ENCODE data around the gene KLK8.
"Not testable (repeated sequence)": the region's sequence is repeated elsewhere in the genome, so short reads cannot be mapped to it uniquely, and the experiment has no call there.

KLK8 gene

DNA sequence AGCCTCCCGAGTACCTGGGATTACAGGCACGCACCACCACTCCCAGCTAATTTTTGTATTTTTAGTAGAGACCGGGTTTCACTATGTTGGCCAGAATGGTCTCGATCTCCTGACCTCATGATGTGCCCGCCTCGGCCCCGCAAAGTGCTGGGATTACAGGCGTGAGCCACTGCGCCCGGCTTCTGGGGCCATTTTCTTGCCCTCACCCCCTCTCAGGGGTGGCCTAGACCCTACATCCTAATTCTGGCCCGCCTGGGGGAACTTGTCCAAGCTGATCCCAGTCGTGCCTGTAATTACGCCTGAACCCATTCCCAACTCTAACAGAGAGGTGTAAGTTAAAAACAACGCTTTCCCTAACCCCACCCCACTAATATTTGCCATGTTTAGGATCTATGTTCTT lies 17.0 kb downstream of the KLK8 start:
- DNase-seq; H3K9me3 Mint-ChIP-seq; H3K36me3 Mint-ChIP-seq; H3K4me1 Mint-ChIP-seq; H3K27ac Mint-ChIP-seq; H3K4me3 Mint-ChIP-seq; ATAC-seq (replicated peaks): not testable (repeated sequence)
- peaks cover 44 to 53% of the 10 kb centered on the region in 2 donors for H3K27me3 Mint-ChIP-seq

DNA sequence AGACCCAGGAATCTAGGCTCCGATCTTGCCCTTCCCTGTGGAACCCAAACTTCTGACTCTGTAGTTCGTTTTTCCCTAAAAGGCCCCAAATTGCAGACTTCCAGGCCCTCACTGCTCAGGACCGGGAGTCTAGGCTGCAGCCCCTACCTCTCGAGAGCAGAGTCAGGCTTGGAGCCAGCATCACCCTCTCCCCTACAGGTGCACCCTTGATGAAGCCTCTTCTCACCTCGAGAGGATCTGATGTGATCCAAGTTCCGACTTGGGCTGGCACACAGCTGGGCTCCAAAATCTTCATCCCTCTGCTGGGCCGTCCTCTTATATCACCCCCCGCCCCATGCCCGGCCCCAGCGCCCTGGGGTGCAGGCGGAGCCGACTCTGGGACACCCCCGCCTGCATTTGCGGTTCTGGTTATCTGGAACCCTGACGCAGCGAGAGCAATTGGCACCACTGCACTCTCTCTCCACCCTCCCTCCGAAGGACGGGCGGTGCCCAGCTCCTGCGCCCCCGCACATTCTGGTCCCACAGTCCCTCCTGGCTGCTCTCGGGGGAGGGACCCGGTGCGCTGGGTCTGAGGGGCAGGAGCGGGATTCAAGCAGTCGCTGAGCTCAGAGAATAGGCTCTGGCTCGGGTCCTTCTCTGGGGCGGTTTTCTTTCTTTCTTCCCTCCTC lies 17.6 kb downstream of the KLK8 start, which contains the start of gene KLK7:
Gene KLK7, minus strand, starts transcription at position 293 of the 668 bp plus-strand sequence. CDS start 1,518 bp downstream, outside the sequence.
- H3K4me1 Mint-ChIP-seq: no peaks in the 10 kb centered on the region
- peaks cover 0 to 3% of the 10 kb centered on the region in 2 donors for H3K9me3 Mint-ChIP-seq
- H3K27ac Mint-ChIP-seq: no peak within 1 kb of the TSS
- ATAC-seq (replicated peaks) (peak; percentile 16 to 20), DNase-seq (no peak)
- no peak within 1 kb of the TSS for H3K4me3 Mint-ChIP-seq
- peaks cover 47 to 57% of the 10 kb centered on the region in 2 donors for H3K27me3 Mint-ChIP-seq
- no peaks in the 10 kb centered on the region for H3K36me3 Mint-ChIP-seq

DNA sequence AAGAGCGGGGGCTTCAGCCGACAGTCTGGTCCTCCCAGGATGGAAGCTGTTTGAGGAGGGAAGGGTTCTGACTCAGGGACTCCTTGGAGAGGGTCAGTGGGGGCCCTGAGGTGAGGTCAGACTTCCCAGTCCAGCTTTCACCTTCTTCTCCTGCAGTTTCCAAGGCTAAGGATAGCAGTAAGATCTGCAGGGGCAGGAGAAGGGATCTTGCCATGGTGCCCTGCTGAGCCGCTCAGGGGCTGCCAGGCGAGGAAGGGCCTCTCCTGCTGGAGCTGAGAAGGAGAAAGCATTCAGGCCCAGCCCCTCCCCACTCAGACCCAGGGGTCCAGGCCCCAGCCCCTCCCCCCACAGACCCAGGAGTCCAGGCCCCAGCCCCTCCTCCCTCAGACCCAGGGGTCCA lies 19.2 kb downstream of the KLK8 start:
- H3K27me3 Mint-ChIP-seq: peaks cover 59 to 60% of the 10 kb centered on the region in 2 donors

DNA sequence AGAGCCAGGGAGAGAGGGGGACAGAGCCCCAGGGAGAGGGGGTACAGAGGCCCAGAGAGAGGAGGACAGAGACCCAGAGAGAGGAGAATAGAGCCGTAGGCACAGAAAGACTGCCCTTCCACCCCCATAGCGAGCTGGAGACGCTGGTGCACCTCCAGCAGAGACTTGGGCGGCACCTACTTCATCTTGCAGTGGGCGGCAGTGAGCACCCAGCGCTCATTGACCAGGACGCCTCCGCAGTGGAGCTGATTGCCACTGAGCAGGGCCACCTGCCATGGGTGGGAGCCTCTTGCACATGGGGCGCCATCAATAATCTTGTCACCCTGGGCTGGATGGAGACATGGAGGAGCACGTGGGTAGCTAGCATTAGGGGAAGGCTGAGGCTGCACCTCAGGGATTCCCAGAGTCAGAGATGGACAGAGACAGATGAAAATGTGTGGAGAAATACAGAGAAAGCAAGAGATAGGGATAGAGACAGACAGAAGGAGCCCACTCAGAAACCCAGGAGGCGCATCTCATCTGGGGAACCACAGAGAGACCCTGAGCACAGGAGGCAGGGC lies 19.7 kb downstream of the KLK8 start:
- Mint-ChIP-seq H3K36me3 (no peaks in the 10 kb centered on the region), H3K27me3 (peaks cover 61 to 62% of the 10 kb centered on the region in 2 donors)

More for the DNA sequence above, 19.2 kb downstream of the KLK8 start:
- DNase-seq: no peak
- Mint-ChIP-seq H3K36me3 (no peaks in the 10 kb centered on the region), H3K4me3 (no peak overlapping the region), H3K4me1 (no peaks in the 10 kb centered on the region), H3K9me3 (peaks cover 0 to 3% of the 10 kb centered on the region in 2 donors), H3K27ac (no peak overlapping the region)
- ATAC-seq (replicated peaks): no peak

DNA sequence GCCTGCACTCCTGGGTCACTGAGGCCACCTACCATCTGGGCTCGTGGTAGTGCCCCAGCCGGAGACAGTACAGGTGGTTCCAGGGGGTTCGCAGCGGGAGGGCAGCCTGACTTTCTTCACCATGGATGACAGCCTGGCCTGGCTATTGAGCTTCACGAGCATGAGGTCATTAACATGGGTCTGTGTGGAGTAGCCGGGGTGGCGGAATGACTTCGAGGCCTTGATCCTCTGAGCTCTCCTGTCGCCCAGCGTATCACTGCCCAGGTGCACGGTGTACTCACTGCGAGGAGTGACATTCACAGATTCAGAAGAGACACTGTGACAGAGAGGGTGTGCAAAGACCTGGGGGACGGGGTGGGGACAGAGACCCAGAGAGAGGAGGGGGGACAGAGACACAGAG lies 21.2 kb downstream of the KLK8 start:
- Mint-ChIP-seq H3K4me1 (no peaks in the 10 kb centered on the region), H3K4me3 (no peak overlapping the region), H3K27ac (no peak overlapping the region), H3K9me3 (peaks cover 0 to 3% of the 10 kb centered on the region in 2 donors), H3K36me3 (no peaks in the 10 kb centered on the region), H3K27me3 (peaks cover 66 to 67% of the 10 kb centered on the region in 2 donors)
- DNase-seq (no peak), ATAC-seq (replicated peaks) (no peak)

More for the DNA sequence above, 19.7 kb downstream of the KLK8 start:
- H3K4me1 Mint-ChIP-seq: no peaks in the 10 kb centered on the region
- ATAC-seq (replicated peaks): no peak
- H3K4me3 Mint-ChIP-seq: no peak overlapping the region
- no peak for DNase-seq
- no peak overlapping the region for H3K27ac Mint-ChIP-seq
- peaks cover 0 to 3% of the 10 kb centered on the region in 2 donors for H3K9me3 Mint-ChIP-seq

DNA sequence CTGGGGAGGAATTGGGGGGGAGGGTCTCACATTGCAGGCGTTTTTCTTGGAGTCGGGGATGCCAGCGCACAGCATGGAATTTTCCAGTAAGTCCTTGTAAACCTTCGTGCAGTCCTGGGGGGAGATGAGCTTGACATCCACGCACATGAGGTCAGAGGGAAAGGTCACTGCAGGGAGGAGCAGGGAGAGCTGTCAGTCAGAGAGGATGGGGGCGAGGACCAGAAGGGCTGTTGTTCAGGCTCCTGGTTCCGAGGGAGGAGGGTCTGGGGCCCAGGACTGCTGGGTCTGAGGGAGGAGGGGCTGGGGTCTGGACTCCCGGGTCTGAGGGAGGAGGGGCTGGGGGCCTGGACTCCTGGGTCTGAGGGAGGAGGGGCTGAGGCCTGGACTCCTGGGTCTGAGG lies 21.6 kb downstream of the KLK8 start:
- H3K27me3 Mint-ChIP-seq: peaks cover 62 to 66% of the 10 kb centered on the region in 2 donors
- ATAC-seq (replicated peaks) (no peak), DNase-seq (no peak)
- no peaks in the 10 kb centered on the region for H3K36me3 Mint-ChIP-seq
- H3K9me3 Mint-ChIP-seq: no peaks in the 10 kb centered on the region
- no peak overlapping the region for H3K27ac Mint-ChIP-seq
- H3K4me3 Mint-ChIP-seq: no peak overlapping the region
- no peaks in the 10 kb centered on the region for H3K4me1 Mint-ChIP-seq

DNA sequence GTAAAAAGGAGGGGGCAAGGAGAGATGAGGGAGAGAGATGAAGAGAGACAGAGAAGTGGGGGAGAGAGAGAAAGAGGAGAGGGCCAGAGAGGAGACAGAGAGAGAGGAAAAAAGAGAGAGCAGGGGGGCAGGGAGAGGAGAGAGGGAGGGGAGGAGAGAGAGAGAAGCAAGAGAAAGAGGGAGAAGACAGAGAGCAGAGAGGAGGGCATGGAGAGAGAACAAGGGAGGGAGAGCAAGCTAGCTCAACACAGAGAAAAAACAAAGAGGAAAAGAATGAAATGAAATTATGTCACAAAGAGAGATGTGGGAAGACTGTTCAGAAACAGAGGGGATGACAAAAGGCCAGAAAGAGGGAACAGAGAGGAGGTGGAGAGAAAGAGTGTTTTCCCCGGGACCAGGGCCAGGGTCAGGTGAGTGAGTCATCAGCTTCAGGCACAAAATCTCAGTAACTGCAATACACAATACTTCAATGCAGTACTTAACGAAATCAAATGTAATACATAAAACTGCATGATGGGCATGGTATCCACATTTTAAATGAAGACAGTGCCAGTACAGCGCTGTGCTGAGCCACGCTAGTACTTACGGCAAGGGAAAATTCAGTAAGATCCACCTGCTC lies 22.5 kb downstream of the KLK8 start:
- Mint-ChIP-seq H3K4me3 (no peak overlapping the region), H3K9me3 (no peaks in the 10 kb centered on the region), H3K4me1 (no peaks in the 10 kb centered on the region), H3K36me3 (no peaks in the 10 kb centered on the region), H3K27ac (no peak overlapping the region), H3K27me3 (peaks cover 61 to 65% of the 10 kb centered on the region in 2 donors)
- no peak for ATAC-seq (replicated peaks)
- DNase-seq: no peak

DNA sequence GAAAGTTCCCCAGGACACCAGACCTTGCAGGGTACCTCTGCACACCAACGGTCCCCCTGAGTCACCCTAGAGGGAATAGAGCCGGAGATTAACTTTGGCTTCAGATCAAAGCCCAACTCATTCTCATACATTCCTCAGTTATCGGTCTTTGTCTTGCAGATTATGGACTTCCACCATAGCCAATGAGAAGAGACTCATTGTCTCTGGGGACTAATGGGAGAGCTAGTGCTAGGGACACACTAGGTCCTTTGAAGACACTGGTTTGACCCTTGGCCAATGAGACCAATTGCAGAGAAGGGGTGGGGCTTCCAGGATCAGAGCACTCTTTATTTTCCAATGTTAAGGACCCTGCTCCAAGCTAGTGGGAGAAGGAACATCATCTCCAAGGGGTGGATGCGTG lies 23.8 kb downstream of the KLK8 start:
- no peak for ATAC-seq (replicated peaks)
- H3K36me3 Mint-ChIP-seq: no peaks in the 10 kb centered on the region
- H3K4me3 Mint-ChIP-seq: no peak overlapping the region
- no peaks in the 10 kb centered on the region for H3K4me1 Mint-ChIP-seq
- no peaks in the 10 kb centered on the region for H3K9me3 Mint-ChIP-seq
- H3K27ac Mint-ChIP-seq: no peak overlapping the region
- DNase-seq: no peak
- H3K27me3 Mint-ChIP-seq: peaks cover 65 to 66% of the 10 kb centered on the region in 2 donors

DNA sequence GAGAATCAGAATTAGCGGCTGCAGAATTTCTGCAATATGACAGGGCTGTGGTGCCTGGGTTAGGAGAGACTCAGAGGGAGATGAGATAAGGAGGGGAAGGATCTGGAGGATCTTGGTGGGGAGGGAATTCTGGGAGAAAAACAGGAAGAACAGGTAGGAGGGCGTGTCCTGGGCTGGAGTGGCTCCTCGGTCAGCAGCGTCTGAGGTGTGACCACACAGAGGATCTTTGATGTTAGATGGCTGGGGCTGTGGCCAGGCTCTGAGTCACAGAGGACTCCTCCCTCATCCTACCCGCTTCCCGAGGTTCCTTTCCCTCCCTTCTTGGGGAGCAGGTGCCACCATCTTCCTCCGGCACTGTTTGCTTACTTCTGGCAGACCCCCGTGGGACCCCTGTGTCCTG lies 25.6 kb downstream of the KLK8 start:
- ATAC-seq (replicated peaks) (no peak), DNase-seq (no peak)
- Mint-ChIP-seq H3K4me3 (no peak overlapping the region), H3K36me3 (no peaks in the 10 kb centered on the region), H3K9me3 (no peaks in the 10 kb centered on the region), H3K4me1 (no peaks in the 10 kb centered on the region), H3K27me3 (peaks cover 60 to 61% of the 10 kb centered on the region in 2 donors), H3K27ac (no peak overlapping the region)

DNA sequence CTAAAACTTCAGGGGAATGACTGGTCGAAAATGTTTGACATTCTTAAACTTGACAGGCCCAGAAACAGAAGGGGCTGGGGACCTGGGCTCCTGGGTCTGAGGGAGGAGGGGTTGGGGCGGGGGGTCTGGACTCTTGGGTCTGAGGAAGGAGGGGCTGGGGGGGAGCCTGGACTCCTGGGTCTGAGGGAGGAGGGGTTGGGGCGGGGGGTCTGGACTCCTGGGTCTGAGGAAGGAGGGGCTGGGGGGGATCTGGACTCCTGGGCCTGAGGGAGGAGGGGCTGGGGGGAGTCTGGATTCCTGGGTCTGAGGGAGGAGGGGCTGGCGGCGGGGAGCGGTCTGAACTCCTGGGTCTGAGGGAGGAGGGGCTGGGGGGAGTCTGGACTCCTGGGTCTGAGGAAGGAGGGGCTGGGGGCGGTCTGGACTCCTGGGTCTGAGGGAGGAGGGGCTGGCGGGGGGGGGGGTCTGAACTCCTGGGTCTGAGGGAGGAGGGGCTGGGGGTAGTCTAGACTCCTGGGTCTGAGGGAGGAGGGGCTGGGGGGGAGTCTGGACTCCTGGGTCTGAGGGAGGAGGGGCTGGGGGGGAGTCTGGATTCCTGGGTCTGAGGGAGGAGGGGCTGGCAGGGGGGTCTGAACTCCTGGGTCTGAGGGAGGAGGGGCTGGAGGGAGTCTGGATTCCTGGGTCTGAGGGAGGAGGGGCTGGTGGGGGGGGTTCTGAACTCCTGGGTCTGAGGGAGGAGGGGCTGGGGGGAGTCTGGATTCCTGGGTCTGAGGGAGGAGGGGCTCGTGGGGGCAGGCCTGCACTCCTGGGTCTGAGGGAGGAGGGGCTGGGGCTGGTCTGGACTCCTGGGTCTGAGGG lies 26.5 kb downstream of the KLK8 start:
- Mint-ChIP-seq H3K4me1 (no peaks in the 10 kb centered on the region), H3K4me3 (no peak overlapping the region), H3K27ac (no peak overlapping the region), H3K36me3 (no peaks in the 10 kb centered on the region), H3K9me3 (no peaks in the 10 kb centered on the region), H3K27me3 (peaks cover 60 to 62% of the 10 kb centered on the region in 2 donors)
- ATAC-seq (replicated peaks) (no peak), DNase-seq (no peak)

DNA sequence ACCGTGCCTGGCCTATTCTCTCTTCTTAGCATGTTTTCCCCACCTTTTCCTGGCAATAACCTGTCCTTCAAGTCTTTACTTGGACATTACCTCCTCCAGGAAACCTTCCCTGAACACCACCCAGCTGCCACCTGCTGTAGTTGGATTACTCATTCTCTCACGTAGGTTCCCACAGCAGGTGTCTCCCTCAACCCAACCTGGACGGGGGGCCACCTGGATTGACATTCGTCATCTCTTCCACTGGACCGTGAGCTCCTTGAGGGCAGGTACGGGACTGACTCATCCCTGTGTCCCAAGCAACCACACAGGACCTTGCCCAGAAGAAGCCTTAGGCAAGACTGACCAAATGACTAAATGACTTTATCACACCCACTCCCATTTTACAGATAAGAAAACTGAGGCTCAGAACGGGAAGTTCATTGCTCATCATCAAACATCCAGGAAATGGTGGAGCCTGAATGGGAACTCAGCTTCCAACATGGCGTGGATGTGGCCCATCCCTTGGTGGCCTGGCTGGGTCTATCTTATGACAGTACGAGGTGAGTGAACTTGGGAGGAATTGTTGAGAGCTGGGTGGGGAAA lies 28.5 kb downstream of the KLK8 start:
- no peak for ATAC-seq (replicated peaks)
- Mint-ChIP-seq H3K27ac (no peak overlapping the region), H3K4me1 (no peaks in the 10 kb centered on the region), H3K4me3 (no peak overlapping the region), H3K27me3 (peaks cover 54 to 58% of the 10 kb centered on the region in 2 donors), H3K9me3 (no peaks in the 10 kb centered on the region), H3K36me3 (no peaks in the 10 kb centered on the region)
- no peak for DNase-seq

DNA sequence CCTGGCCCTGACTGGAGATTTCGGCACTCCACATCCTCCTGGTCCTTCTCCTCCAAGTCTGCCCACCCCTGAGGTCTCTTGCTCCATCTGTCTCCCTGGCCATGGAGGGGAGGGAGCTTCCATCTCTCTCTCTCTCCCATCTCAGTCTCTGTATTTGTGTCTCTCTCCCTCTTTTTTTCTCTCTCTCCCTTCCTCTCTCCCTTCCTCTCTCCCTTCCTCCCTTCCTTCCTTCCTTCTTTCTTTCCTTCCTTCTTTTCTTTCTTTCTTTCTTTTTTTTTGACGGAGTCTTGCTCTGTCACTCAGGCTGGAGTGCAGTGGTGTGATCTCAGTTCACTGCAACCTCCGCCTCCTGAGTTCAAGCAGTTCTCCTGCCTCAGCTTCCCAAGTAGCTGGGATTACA lies 31.6 kb downstream of the KLK8 start:
- H3K4me1 Mint-ChIP-seq; ATAC-seq (replicated peaks); H3K27ac Mint-ChIP-seq; H3K4me3 Mint-ChIP-seq; H3K36me3 Mint-ChIP-seq; DNase-seq; H3K9me3 Mint-ChIP-seq: not testable (repeated sequence)
- peaks cover 39 to 50% of the 10 kb centered on the region in 2 donors for H3K27me3 Mint-ChIP-seq

DNA sequence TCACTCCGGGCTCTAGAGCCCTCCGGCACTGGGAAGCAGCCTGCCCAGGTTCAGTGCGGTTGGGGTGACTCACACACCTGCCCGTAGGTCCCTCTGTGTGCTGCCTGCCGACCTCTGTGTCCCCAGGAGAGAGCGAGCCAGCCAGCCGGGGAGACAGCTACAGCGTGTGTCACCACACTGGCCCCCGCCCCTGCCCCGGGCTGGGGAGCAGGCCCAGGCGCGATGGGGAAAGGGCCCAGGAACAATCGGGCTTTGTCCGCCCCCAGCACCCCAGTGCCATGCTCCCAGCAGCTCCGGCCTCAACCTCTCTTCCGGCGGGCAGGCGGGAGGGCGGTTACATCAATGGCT lies 32.0 kb downstream of the KLK8 start, which contains the start of gene KLK6:
Gene KLK6, minus strand, starts transcription at position 179 of the 348 bp plus-strand sequence. CDS start 1,487 bp downstream, outside the sequence.
- Mint-ChIP-seq H3K4me3 (no peak within 1 kb of the TSS), H3K9me3 (no peaks in the 10 kb centered on the region)

More for the DNA sequence above, 32.0 kb downstream of the KLK8 start, which contains the start of gene KLK6:
- no peak within 1 kb of the TSS for H3K27ac Mint-ChIP-seq
- no peaks in the 10 kb centered on the region for H3K36me3 Mint-ChIP-seq
- H3K27me3 Mint-ChIP-seq: peaks cover 39 to 48% of the 10 kb centered on the region in 2 donors
- no peaks in the 10 kb centered on the region for H3K4me1 Mint-ChIP-seq
- ATAC-seq (replicated peaks) (no peak), DNase-seq (no peak)

Measured in stimulated activated naive B cell treated with anti-CD40 and anti-IgM and Interleukin-4, amounts not matched to agents 10 μg/mL and 1 μg/mL and 100 μg/mL, for 72 hours (primary cell).